Muscle of arm (tissue), 12 donors: Measurements from ENCODE around the gene TLCD2. TPM values are rescaled to one million over a fixed set of nuclear protein-coding genes. Genes with fewer than 3 reads are reported as not detected.
"Not testable (repeated sequence)": the region's sequence is repeated elsewhere in the genome, so short reads cannot be mapped to it uniquely, and the experiment has no call there.

Experiments used
- DNase-seq: peaks from one replicate; pipeline ENCODE4 v3.0.0-alpha.2; 2013
- polyA plus RNA-seq, 12 donors: library from polyadenylated mRNA; unstranded; fragments of 120-200 nt; gene quantifications; one replicate each; pipeline ENCODE4 v1.2.1, GENCODE V29; 2013; ENCODE audit not compliant: insufficient read length in 12 of 12

TLCD2 gene
- polyA plus RNA-seq, 12 donors, result 3.5 to 12.2 (median 5.3) TPM; not detected in 1

GRCh38 chr17:1718362-1719165 lies 8.4 kb upstream of the TLCD2 start:
- no peak for DNase-seq

- peak; percentile 88 for DNase-seq
Observed at GRCh38 chr17:1716912-1717695, 6.9 kb upstream of the TLCD2 start.

- peak; percentile 100 for DNase-seq
Observed at GRCh38 chr17:1716076-1716911, 6.1 kb upstream of the TLCD2 start.

- DNase-seq, result no peak
Observed at GRCh38 chr17:1715803-1716075, 5.6 kb upstream of the TLCD2 start.

- DNase-seq, result peak; percentile 91
Observed at GRCh38 chr17:1714980-1715802, 5.0 kb upstream of the TLCD2 start.

- peak; percentile 95 for DNase-seq
Observed at GRCh38 chr17:1714427-1714979, 4.3 kb upstream of the TLCD2 start.

- DNase-seq, result no peak
Observed at GRCh38 chr17:1713878-1714426, 3.8 kb upstream of the TLCD2 start.

- no peak for DNase-seq
Observed at GRCh38 chr17:1713160-1713877, 3.1 kb upstream of the TLCD2 start.

GRCh38 chr17:1712271-1712670 lies 2.1 kb upstream of the TLCD2 start:
- DNase-seq, result no peak

GRCh38 chr17:1711804-1712203 lies 1.6 kb upstream of the TLCD2 start:
- DNase-seq, result no peak

- no peak for DNase-seq
Observed at GRCh38 chr17:1710807-1711553, 803 bp upstream of the TLCD2 start.

- DNase-seq, result no peak
Observed at GRCh38 chr17:1709403-1709951, 700 bp downstream of the TLCD2 start.

- not testable (repeated sequence) for DNase-seq
Observed at GRCh38 chr17:1708791-1709346, 1.3 kb downstream of the TLCD2 start.

- no peak for DNase-seq
Observed at GRCh38 chr17:1707107-1707506, 3.1 kb downstream of the TLCD2 start.

GRCh38 chr17:1705004-1705403 lies 5.2 kb downstream of the TLCD2 start:
- DNase-seq, result no peak

- DNase-seq, result no peak
Observed at GRCh38 chr17:1703063-1703462, 7.1 kb downstream of the TLCD2 start.

GRCh38 chr17:1699891-1700290 lies 10.3 kb downstream of the TLCD2 start:
- not testable (repeated sequence) for DNase-seq

- no peak for DNase-seq
Observed at GRCh38 chr17:1697681-1698080, 12.5 kb downstream of the TLCD2 start.

GRCh38 chr17:1695365-1695764 lies 14.8 kb downstream of the TLCD2 start:
- DNase-seq, result no peak
